ENCODE measurements around the gene MCTP1. TPM values are rescaled to one million over a fixed set of nuclear protein-coding genes. Genes with fewer than 3 reads are reported as not detected.

The MCTP1 gene
- total RNA-seq, 1 experiment from 2014 or later = 0.41 TPM

DNA sequence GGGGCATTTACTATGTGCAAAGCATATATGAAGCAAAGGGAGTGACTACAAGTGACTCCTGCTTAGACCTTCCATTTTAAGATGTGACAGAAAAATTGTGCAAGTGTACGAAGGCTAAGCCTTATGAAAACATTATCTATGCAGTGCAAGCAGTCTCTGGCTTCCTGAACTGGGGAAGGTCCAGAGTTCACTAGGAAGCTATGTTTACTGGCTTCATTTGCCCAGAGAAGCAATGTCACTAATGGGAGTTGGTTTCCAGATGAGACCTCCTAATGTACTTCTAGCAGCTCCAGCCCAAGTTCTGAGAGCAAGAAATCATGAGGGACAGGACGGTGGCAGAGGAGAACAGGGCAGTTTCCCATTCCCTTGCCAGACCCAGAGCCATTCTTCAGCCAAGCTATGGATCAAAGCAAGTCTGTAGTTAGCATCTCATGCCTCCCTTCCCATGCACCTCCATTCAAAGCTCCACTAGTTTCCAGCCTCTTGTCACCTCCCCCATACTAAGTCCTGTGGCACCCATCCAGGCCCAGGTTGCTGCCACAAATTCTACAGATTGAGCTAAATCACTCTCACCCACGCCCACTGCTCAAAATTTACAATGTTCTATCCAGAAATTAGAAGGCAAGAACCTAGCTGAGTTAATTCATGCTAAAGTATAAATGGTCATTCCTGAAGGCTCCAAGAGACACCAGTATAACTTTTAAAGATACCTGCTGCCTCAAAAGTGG is 21.8 kb downstream of the MCTP1 start:
- Histone ChIP-seq H3K4me1 (ENCODE audit: low read length) (no peaks in the 10 kb centered on the region), H2AFZ (ENCODE audit: low read length) (no peak overlapping the region)

DNA sequence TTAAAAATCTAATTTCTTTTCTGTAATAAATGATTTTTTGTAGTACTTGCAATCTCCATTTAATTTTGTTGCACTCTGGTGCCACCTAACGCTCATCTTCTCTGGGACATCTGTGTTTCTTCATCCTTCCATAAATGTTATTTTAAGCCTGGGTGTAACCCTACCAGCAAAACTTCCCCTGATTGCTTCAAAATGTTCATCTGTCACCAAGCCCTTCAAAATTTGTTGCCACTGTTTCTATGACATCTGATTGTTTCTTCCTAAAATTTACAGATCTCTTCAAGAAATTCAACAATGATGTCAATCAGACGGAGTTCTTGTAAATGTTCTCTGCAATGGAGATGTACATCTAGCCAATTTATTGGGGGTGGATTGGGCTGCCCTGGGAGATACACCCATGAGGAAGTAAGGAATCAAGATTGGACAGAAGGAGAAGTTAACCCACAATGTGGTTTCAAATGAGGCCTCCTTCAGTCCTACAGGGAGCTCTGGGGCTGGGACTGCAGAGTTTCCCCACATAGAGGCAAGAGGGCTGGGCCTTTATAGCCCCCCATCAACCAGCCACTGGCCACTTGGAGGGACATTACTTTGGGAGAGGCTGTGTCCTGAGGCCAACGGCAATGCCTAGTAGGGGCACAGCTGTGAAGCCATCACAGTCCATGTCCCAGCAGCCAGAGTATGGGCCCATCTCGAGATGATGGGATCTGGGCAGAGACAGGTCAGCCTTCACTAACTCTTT is 23.3 kb downstream of the MCTP1 start:
- no peaks in the 10 kb centered on the region for H3K9me2 ChIP-seq (replicated peaks; ENCODE audit: insufficient read depth, low read length)
- no peak overlapping the region for H3K4me2 ChIP-seq (ENCODE audit: low read depth, low read length, poor library complexity, severe bottlenecking)
- DNase-seq = peak; percentile 65
- H3K27ac ChIP-seq (ENCODE audit: low read length) = no peak overlapping the region
- H3K4me1 ChIP-seq (ENCODE audit: low read length) = no peaks in the 10 kb centered on the region
- H3K9ac ChIP-seq (ENCODE audit: low read length) = no peak overlapping the region
- no peak overlapping the region for H3K4me3 ChIP-seq (ENCODE audit: low read length)
- H2AFZ ChIP-seq (ENCODE audit: low read length) = no peak overlapping the region
- H3K79me2 ChIP-seq (ENCODE audit: low read length) = no peaks in the 10 kb centered on the region
- no peaks in the 10 kb centered on the region for H3K27me3 ChIP-seq (ENCODE audit: low read length)
- H3K9me3 ChIP-seq (ENCODE audit: low read length) = no peaks in the 10 kb centered on the region
- no peaks in the 10 kb centered on the region for H4K20me1 ChIP-seq (ENCODE audit: insufficient read depth, low read depth, low read length)
- no peaks in the 10 kb centered on the region for H3K36me3 ChIP-seq (ENCODE audit: insufficient read depth, low read length)

More for the DNA sequence above, 21.8 kb downstream of the MCTP1 start:
- Histone ChIP-seq H3K79me2 (ENCODE audit: low read length) (no peaks in the 10 kb centered on the region), H4K20me1 (ENCODE audit: insufficient read depth, low read depth, low read length) (no peaks in the 10 kb centered on the region), H3K4me3 (ENCODE audit: low read length) (no peak overlapping the region), H3K9me2 (replicated peaks; ENCODE audit: insufficient read depth, low read length) (no peaks in the 10 kb centered on the region), H3K9me3 (ENCODE audit: low read length) (no peaks in the 10 kb centered on the region), H3K4me2 (ENCODE audit: low read depth, low read length, poor library complexity, severe bottlenecking) (no peak overlapping the region), H3K9ac (ENCODE audit: low read length) (no peak overlapping the region), H3K36me3 (ENCODE audit: insufficient read depth, low read length) (no peaks in the 10 kb centered on the region), H3K27me3 (ENCODE audit: low read length) (no peaks in the 10 kb centered on the region), H3K27ac (ENCODE audit: low read length) (no peak overlapping the region)
- DNase-seq = no peak

GRCh38 chr5:95256991-95257390 is 27.9 kb downstream of the MCTP1 start:
- H3K4me3 ChIP-seq (ENCODE audit: low read length) = no peak overlapping the region
- no peak overlapping the region for H3K27ac ChIP-seq (ENCODE audit: low read length)
- no peaks in the 10 kb centered on the region for H3K27me3 ChIP-seq (ENCODE audit: low read length)

DNA sequence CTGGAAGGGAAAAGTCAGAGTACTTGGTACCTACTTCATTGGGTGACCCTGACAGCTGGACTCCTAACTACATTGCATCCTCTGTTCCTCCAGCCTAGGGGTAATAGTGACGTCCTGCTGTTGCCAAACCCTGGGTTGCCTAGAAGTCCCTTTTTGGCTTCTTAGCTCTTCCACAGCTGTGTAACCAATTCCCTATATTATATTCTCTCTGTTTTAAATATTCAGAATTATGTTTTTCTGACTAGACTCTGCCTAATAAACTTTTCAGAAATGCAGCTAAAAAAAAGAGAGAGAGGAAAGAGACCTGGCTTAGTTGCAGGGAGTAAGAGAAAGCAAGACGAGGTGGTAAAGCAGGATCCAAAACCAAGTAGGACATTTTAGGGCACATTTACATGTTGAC is 28.4 kb downstream of the MCTP1 start:
- Histone ChIP-seq H3K79me2 (ENCODE audit: low read length) (no peaks in the 10 kb centered on the region), H3K9ac (ENCODE audit: low read length) (no peak overlapping the region), H4K20me1 (ENCODE audit: insufficient read depth, low read depth, low read length) (no peaks in the 10 kb centered on the region), H3K9me3 (ENCODE audit: low read length) (no peaks in the 10 kb centered on the region), H3K27ac (ENCODE audit: low read length) (no peak overlapping the region), H3K4me3 (ENCODE audit: low read length) (no peak overlapping the region), H2AFZ (ENCODE audit: low read length) (no peak overlapping the region), H3K36me3 (ENCODE audit: insufficient read depth, low read length) (no peaks in the 10 kb centered on the region), H3K4me2 (ENCODE audit: low read depth, low read length, poor library complexity, severe bottlenecking) (no peak overlapping the region), H3K9me2 (replicated peaks; ENCODE audit: insufficient read depth, low read length) (no peaks in the 10 kb centered on the region), H3K4me1 (ENCODE audit: low read length) (no peaks in the 10 kb centered on the region), H3K27me3 (ENCODE audit: low read length) (no peaks in the 10 kb centered on the region)
- no peak for DNase-seq

More at GRCh38 chr5:95256991-95257390, 27.9 kb downstream of the MCTP1 start:
- Histone ChIP-seq H3K4me2 (ENCODE audit: low read depth, low read length, poor library complexity, severe bottlenecking) (no peak overlapping the region), H3K9me3 (ENCODE audit: low read length) (no peaks in the 10 kb centered on the region), H3K9me2 (replicated peaks; ENCODE audit: insufficient read depth, low read length) (no peaks in the 10 kb centered on the region), H3K4me1 (ENCODE audit: low read length) (no peaks in the 10 kb centered on the region), H3K9ac (ENCODE audit: low read length) (no peak overlapping the region), H3K36me3 (ENCODE audit: insufficient read depth, low read length) (no peaks in the 10 kb centered on the region), H3K79me2 (ENCODE audit: low read length) (no peaks in the 10 kb centered on the region), H4K20me1 (ENCODE audit: insufficient read depth, low read depth, low read length) (no peaks in the 10 kb centered on the region), H2AFZ (ENCODE audit: low read length) (no peak overlapping the region)
- DNase-seq = no peak

GRCh38 chr5:95252801-95253200 is 32.1 kb downstream of the MCTP1 start:
- H3K27me3 ChIP-seq (ENCODE audit: low read length) = no peaks in the 10 kb centered on the region
- no peak overlapping the region for H3K4me3 ChIP-seq (ENCODE audit: low read length)
- H3K79me2 ChIP-seq (ENCODE audit: low read length) = no peaks in the 10 kb centered on the region
- H3K9me2 ChIP-seq (replicated peaks; ENCODE audit: insufficient read depth, low read length) = no peaks in the 10 kb centered on the region
- H3K4me2 ChIP-seq (ENCODE audit: low read depth, low read length, poor library complexity, severe bottlenecking) = no peak overlapping the region
- H3K4me1 ChIP-seq (ENCODE audit: low read length) = no peaks in the 10 kb centered on the region
- no peak overlapping the region for H3K27ac ChIP-seq (ENCODE audit: low read length)
- no peak for DNase-seq
- no peaks in the 10 kb centered on the region for H4K20me1 ChIP-seq (ENCODE audit: insufficient read depth, low read depth, low read length)
- H3K9ac ChIP-seq (ENCODE audit: low read length) = no peak overlapping the region
- H3K36me3 ChIP-seq (ENCODE audit: insufficient read depth, low read length) = no peaks in the 10 kb centered on the region
- H2AFZ ChIP-seq (ENCODE audit: low read length) = no peak overlapping the region
- no peaks in the 10 kb centered on the region for H3K9me3 ChIP-seq (ENCODE audit: low read length)

DNA sequence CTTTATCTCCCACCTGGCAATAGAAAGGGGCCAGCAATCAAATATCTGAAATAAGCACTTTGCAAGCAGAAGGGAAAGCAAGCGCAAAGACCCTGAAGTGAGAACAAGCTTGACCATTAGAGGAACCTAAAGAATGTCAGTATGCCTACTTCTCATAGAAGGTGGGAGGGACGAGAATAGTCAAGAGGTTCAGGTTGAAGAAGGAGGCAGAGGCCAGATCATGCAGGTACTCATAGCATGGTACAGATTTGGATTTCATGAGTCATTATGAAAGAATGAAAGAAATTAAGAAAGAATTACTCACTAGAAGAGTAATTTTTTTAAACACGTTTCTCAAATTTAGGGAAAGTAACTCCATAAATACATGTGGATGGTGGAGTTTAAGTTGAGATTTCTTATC is 33.7 kb downstream of the MCTP1 start:
- H4K20me1 ChIP-seq (ENCODE audit: insufficient read depth, low read depth, low read length) = no peaks in the 10 kb centered on the region
- DNase-seq = no peak
- H3K9me2 ChIP-seq (replicated peaks; ENCODE audit: insufficient read depth, low read length) = no peaks in the 10 kb centered on the region
- no peak overlapping the region for H3K4me3 ChIP-seq (ENCODE audit: low read length)
- no peak overlapping the region for H2AFZ ChIP-seq (ENCODE audit: low read length)
- no peaks in the 10 kb centered on the region for H3K4me1 ChIP-seq (ENCODE audit: low read length)
- H3K9ac ChIP-seq (ENCODE audit: low read length) = no peak overlapping the region
- no peaks in the 10 kb centered on the region for H3K9me3 ChIP-seq (ENCODE audit: low read length)
- no peaks in the 10 kb centered on the region for H3K27me3 ChIP-seq (ENCODE audit: low read length)
- no peaks in the 10 kb centered on the region for H3K79me2 ChIP-seq (ENCODE audit: low read length)
- no peaks in the 10 kb centered on the region for H3K36me3 ChIP-seq (ENCODE audit: insufficient read depth, low read length)
- H3K4me2 ChIP-seq (ENCODE audit: low read depth, low read length, poor library complexity, severe bottlenecking) = no peak overlapping the region
- H3K27ac ChIP-seq (ENCODE audit: low read length) = no peak overlapping the region

- no peaks in the 10 kb centered on the region for H3K9me2 ChIP-seq (replicated peaks; ENCODE audit: insufficient read depth, low read length)
- H3K4me1 ChIP-seq (ENCODE audit: low read length) = no peaks in the 10 kb centered on the region
- H3K4me2 ChIP-seq (ENCODE audit: low read depth, low read length, poor library complexity, severe bottlenecking) = no peak overlapping the region
- no peaks in the 10 kb centered on the region for H3K79me2 ChIP-seq (ENCODE audit: low read length)
- H3K9me3 ChIP-seq (ENCODE audit: low read length) = no peaks in the 10 kb centered on the region
- H4K20me1 ChIP-seq (ENCODE audit: insufficient read depth, low read depth, low read length) = no peaks in the 10 kb centered on the region
- H2AFZ ChIP-seq (ENCODE audit: low read length) = no peak overlapping the region
- H3K9ac ChIP-seq (ENCODE audit: low read length) = no peak overlapping the region
- H3K27ac ChIP-seq (ENCODE audit: low read length) = no peak overlapping the region
- H3K36me3 ChIP-seq (ENCODE audit: insufficient read depth, low read length) = no peaks in the 10 kb centered on the region
- no peaks in the 10 kb centered on the region for H3K27me3 ChIP-seq (ENCODE audit: low read length)
- no peak for DNase-seq
- no peak overlapping the region for H3K4me3 ChIP-seq (ENCODE audit: low read length)
Observed at GRCh38 chr5:95244479-95244878, 40.4 kb downstream of the MCTP1 start.

DNA sequence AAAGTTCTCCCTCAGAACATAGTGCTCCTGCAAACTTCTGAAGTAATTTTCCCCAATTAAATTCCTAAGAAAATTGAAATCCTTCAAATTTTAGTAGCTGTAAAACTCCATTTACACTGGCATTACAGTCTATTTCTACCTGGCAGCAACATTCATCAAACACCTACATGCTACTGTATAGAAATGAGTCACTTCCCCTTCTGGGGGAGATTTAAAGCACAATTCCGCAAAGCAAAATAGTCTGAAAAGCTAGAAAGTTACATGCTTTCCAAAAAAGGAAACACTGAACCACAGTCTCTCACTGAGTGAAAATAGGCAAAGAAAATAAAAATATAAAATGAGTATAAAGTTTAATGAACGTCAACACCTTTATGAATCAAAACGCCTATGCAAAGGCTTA is 43.3 kb downstream of the MCTP1 start:
- no peak overlapping the region for H3K4me2 ChIP-seq (ENCODE audit: low read depth, low read length, poor library complexity, severe bottlenecking)
- no peak overlapping the region for H3K4me3 ChIP-seq (ENCODE audit: low read length)
- H3K9ac ChIP-seq (ENCODE audit: low read length) = no peak overlapping the region
- H3K9me2 ChIP-seq (replicated peaks; ENCODE audit: insufficient read depth, low read length) = no peaks in the 10 kb centered on the region
- no peaks in the 10 kb centered on the region for H4K20me1 ChIP-seq (ENCODE audit: insufficient read depth, low read depth, low read length)
- H3K9me3 ChIP-seq (ENCODE audit: low read length) = no peaks in the 10 kb centered on the region
- H3K4me1 ChIP-seq (ENCODE audit: low read length) = no peaks in the 10 kb centered on the region
- no peak for DNase-seq
- no peaks in the 10 kb centered on the region for H3K36me3 ChIP-seq (ENCODE audit: insufficient read depth, low read length)
- H2AFZ ChIP-seq (ENCODE audit: low read length) = no peak overlapping the region
- H3K79me2 ChIP-seq (ENCODE audit: low read length) = no peaks in the 10 kb centered on the region
- H3K27ac ChIP-seq (ENCODE audit: low read length) = no peak overlapping the region
- H3K27me3 ChIP-seq (ENCODE audit: low read length) = no peaks in the 10 kb centered on the region

All from Karpas-422 (cell line).